ENCODE data around the gene CRLF3.

- TF ChIP-seq CTCF (IDR thresholded peaks at IDR 0.05), result no peak
- TF ChIP-seq POLR2A (IDR thresholded peaks at IDR 0.05), result no peak
These were observed 23.5 kb upstream of the CRLF3 start for GRCh38 chr17:30848021-30848420.

All from gastroesophageal sphincter (tissue), 3 donors.